Lower leg skin (tissue), 3 donors: ENCODE results near the gene HINFP.

Experiments
- POLR2A ChIP-seq, 2 donors: fragments of 450-650 bp; IDR thresholded peaks; one replicate each; pipeline ENCODE4 v1.6.1; 2016 to 2017; ENCODE audit warnings: antibody characterized with exemption in 2 of 2, mild to moderate bottlenecking in 1 of 2, moderate library complexity in 1 of 2
- TF ChIP-seq, protein P1 (sequence below), 3 donors: fragments of 450-650 bp; IDR thresholded peaks; one replicate each; pipeline ENCODE4 v1.5.1; 2016; ENCODE audit warnings: antibody characterized with exemption in 3 of 3, mild to moderate bottlenecking in 3 of 3, moderate library complexity in 2 of 3

DNA sequence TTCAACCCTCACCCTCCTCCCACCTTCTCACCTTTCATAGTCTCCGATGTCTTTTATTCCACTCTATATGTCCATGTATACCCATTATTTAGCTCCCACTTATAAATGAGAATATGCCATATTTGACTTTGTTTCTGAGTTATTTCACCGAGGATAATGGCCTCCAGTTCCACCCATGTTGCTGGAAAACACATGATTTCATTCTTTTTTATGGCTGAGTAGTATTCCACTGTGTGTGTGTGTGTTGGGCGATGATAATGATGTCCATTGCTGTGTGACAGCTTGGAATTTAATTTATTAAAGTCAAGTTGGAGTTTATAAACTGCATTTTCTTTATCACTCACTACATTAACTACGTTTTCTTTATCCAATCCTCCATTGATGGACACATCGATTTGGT, 3.2 kb upstream of the HINFP start:
- no peak for TF ChIP-seq POLR2A (IDR thresholded peaks at IDR 0.05)
- TF ChIP-seq, protein P1, sequence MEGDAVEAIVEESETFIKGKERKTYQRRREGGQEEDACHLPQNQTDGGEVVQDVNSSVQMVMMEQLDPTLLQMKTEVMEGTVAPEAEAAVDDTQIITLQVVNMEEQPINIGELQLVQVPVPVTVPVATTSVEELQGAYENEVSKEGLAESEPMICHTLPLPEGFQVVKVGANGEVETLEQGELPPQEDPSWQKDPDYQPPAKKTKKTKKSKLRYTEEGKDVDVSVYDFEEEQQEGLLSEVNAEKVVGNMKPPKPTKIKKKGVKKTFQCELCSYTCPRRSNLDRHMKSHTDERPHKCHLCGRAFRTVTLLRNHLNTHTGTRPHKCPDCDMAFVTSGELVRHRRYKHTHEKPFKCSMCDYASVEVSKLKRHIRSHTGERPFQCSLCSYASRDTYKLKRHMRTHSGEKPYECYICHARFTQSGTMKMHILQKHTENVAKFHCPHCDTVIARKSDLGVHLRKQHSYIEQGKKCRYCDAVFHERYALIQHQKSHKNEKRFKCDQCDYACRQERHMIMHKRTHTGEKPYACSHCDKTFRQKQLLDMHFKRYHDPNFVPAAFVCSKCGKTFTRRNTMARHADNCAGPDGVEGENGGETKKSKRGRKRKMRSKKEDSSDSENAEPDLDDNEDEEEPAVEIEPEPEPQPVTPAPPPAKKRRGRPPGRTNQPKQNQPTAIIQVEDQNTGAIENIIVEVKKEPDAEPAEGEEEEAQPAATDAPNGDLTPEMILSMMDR (IDR thresholded peaks at IDR 0.05): no peak
